ENCODE results near the gene DMRT3.
"Not testable (repeated sequence)": the region's sequence is repeated elsewhere in the genome, so short reads cannot be mapped to it uniquely, and the experiment has no call there.

DNA sequence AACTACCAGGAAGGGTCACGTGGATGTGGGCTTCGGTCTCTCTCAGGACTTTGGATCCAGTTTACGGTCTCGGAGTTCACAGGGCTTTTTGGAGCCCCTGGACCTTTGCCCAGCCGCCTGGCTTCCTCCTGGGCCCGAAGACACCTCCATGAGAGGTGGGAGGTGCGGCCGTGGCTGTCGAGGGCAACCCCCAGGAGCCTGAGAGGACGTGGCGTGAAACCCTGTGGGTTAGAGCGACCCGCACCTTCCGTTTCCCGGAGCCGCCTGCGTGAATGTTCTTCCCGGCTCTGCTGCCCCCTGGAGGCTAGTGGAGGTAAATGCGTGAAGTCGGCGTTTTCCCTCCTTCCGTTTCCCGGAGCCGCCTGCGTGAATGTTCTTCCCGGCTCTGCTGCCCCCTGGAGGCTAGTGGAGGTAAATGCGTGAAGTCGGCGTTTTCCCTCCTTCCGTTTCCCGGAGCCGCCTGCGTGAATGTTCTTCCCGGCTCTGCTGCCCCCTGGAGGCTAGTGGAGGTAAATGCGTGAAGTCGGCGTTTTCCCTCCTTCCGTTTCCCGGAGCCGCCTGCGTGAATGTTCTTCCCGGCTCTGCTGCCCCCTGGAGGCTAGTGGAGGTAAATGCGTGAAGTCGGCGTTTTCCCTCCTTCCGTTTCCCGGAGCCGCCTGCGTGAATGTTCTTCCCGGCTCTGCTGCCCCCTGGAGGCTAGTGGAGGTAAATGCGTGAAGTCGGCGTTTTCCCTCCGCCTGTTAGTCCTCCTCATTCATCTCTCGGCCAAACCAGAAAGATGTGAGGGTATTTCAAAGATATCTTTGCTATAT is 22.1 kb downstream of the DMRT3 start:
- TF ChIP-seq, protein P1, sequence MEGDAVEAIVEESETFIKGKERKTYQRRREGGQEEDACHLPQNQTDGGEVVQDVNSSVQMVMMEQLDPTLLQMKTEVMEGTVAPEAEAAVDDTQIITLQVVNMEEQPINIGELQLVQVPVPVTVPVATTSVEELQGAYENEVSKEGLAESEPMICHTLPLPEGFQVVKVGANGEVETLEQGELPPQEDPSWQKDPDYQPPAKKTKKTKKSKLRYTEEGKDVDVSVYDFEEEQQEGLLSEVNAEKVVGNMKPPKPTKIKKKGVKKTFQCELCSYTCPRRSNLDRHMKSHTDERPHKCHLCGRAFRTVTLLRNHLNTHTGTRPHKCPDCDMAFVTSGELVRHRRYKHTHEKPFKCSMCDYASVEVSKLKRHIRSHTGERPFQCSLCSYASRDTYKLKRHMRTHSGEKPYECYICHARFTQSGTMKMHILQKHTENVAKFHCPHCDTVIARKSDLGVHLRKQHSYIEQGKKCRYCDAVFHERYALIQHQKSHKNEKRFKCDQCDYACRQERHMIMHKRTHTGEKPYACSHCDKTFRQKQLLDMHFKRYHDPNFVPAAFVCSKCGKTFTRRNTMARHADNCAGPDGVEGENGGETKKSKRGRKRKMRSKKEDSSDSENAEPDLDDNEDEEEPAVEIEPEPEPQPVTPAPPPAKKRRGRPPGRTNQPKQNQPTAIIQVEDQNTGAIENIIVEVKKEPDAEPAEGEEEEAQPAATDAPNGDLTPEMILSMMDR (tag by site-specific recombination; IDR thresholded peaks at IDR 0.05) = not testable (repeated sequence)
- not testable (repeated sequence) for TF ChIP-seq ZNF239 (tag by site-specific recombination; IDR thresholded peaks at IDR 0.05); ZNF311 (tag by site-specific recombination; IDR thresholded peaks at IDR 0.05; ENCODE audit: borderline replicate concordance); ZNF571 (tag by site-specific recombination; IDR thresholded peaks at IDR 0.05); GLIS2 (tag by site-specific recombination; IDR thresholded peaks at IDR 0.05)
- TF ChIP-seq, protein P2, sequence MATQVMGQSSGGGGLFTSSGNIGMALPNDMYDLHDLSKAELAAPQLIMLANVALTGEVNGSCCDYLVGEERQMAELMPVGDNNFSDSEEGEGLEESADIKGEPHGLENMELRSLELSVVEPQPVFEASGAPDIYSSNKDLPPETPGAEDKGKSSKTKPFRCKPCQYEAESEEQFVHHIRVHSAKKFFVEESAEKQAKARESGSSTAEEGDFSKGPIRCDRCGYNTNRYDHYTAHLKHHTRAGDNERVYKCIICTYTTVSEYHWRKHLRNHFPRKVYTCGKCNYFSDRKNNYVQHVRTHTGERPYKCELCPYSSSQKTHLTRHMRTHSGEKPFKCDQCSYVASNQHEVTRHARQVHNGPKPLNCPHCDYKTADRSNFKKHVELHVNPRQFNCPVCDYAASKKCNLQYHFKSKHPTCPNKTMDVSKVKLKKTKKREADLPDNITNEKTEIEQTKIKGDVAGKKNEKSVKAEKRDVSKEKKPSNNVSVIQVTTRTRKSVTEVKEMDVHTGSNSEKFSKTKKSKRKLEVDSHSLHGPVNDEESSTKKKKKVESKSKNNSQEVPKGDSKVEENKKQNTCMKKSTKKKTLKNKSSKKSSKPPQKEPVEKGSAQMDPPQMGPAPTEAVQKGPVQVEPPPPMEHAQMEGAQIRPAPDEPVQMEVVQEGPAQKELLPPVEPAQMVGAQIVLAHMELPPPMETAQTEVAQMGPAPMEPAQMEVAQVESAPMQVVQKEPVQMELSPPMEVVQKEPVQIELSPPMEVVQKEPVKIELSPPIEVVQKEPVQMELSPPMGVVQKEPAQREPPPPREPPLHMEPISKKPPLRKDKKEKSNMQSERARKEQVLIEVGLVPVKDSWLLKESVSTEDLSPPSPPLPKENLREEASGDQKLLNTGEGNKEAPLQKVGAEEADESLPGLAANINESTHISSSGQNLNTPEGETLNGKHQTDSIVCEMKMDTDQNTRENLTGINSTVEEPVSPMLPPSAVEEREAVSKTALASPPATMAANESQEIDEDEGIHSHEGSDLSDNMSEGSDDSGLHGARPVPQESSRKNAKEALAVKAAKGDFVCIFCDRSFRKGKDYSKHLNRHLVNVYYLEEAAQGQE (tag by site-specific recombination; IDR thresholded peaks at IDR 0.05) = not testable (repeated sequence)
- TF ChIP-seq, protein P3, sequence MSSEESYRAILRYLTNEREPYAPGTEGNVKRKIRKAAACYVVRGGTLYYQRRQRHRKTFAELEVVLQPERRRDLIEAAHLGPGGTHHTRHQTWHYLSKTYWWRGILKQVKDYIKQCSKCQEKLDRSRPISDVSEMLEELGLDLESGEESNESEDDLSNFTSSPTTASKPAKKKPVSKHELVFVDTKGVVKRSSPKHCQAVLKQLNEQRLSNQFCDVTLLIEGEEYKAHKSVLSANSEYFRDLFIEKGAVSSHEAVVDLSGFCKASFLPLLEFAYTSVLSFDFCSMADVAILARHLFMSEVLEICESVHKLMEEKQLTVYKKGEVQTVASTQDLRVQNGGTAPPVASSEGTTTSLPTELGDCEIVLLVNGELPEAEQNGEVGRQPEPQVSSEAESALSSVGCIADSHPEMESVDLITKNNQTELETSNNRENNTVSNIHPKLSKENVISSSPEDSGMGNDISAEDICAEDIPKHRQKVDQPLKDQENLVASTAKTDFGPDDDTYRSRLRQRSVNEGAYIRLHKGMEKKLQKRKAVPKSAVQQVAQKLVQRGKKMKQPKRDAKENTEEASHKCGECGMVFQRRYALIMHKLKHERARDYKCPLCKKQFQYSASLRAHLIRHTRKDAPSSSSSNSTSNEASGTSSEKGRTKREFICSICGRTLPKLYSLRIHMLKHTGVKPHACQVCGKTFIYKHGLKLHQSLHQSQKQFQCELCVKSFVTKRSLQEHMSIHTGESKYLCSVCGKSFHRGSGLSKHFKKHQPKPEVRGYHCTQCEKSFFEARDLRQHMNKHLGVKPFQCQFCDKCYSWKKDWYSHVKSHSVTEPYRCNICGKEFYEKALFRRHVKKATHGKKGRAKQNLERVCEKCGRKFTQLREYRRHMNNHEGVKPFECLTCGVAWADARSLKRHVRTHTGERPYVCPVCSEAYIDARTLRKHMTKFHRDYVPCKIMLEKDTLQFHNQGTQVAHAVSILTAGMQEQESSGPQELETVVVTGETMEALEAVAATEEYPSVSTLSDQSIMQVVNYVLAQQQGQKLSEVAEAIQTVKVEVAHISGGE (tag by site-specific recombination; conservative IDR thresholded peaks at IDR 0.05; ENCODE audit: low read depth) = not testable (repeated sequence)
